Measurements from ENCODE around the gene MTURN. TPM values are rescaled to one million over a fixed set of nuclear protein-coding genes. Genes with fewer than 3 reads are reported as not detected.

MTURN gene
- total RNA-seq, 2 donors from 2014 or later: 19.8 to 34.5 TPM

GRCh38 chr7:30115709-30116297, 19.0 kb upstream of the MTURN start:
- DNase-seq: no peak
- TF ChIP-seq CTCF (IDR thresholded peaks at IDR 0.05) (no peak), POLR2A (IDR thresholded peaks at IDR 0.05) (no peak)
- no peak overlapping the region for H3K4me3 ChIP-seq
- no peaks in the 10 kb centered on the region for H3K27me3 ChIP-seq
- intact Hi-C loops (cut with DNase I): no loop called here
- ATAC-seq: no peak
- no peaks in the 10 kb centered on the region for H3K9me3 ChIP-seq
- 84 to 85% methylated on average over 34 of the region's 34 CpGs for WGBS, 2 donors
- no peak overlapping the region for H3K27ac ChIP-seq
- no peaks in the 10 kb centered on the region for H3K4me1 ChIP-seq
- no peaks in the 10 kb centered on the region for H3K36me3 ChIP-seq (replicated peaks in 1 of 2; ENCODE audit: insufficient read depth in 1 of 2, low read depth in 2 of 2)

- DNase-seq (no peak), ATAC-seq (no peak)
- H3K27me3 ChIP-seq: no peaks in the 10 kb centered on the region
- H3K9me3 ChIP-seq: no peaks in the 10 kb centered on the region
- TF ChIP-seq CTCF (IDR thresholded peaks at IDR 0.05): no peak
- no peak for TF ChIP-seq POLR2A (IDR thresholded peaks at IDR 0.05)
- H3K4me3 ChIP-seq: no peak overlapping the region
- no peak overlapping the region for H3K27ac ChIP-seq
- WGBS, 2 donors: 82 to 86% methylated on average over 6 of the region's 6 CpGs
- H3K36me3 ChIP-seq (replicated peaks in 1 of 2; ENCODE audit: insufficient read depth in 1 of 2, low read depth in 2 of 2): no peaks in the 10 kb centered on the region
- H3K4me1 ChIP-seq: no peaks in the 10 kb centered on the region
- intact Hi-C loops (cut with DNase I): no loop called here
Observed at GRCh38 chr7:30116771-30117170, 18.0 kb upstream of the MTURN start.

GRCh38 chr7:30117896-30118295, 16.9 kb upstream of the MTURN start:
- Histone ChIP-seq H3K9me3 (no peaks in the 10 kb centered on the region), H3K27ac (no peak overlapping the region), H3K36me3 (replicated peaks in 1 of 2; ENCODE audit: insufficient read depth in 1 of 2, low read depth in 2 of 2) (no peaks in the 10 kb centered on the region), H3K4me3 (no peak overlapping the region), H3K4me1 (no peaks in the 10 kb centered on the region), H3K27me3 (no peaks in the 10 kb centered on the region)
- intact Hi-C loops (cut with DNase I): no loop called here
- ATAC-seq (no peak), DNase-seq (no peak)
- no peak for TF ChIP-seq POLR2A (IDR thresholded peaks at IDR 0.05)
- no peak for TF ChIP-seq CTCF (IDR thresholded peaks at IDR 0.05)
- WGBS, 2 donors: 90 to 91% methylated on average over 4 of the region's 4 CpGs

GRCh38 chr7:30119890-30120577, 14.8 kb upstream of the MTURN start:
- DNase-seq (no peak), ATAC-seq (no peak)
- WGBS, 2 donors: 83 to 86% methylated on average over 4 of the region's 4 CpGs
- no peaks in the 10 kb centered on the region for H3K27me3 ChIP-seq
- no peak overlapping the region for H3K4me3 ChIP-seq
- H3K9me3 ChIP-seq: no peaks in the 10 kb centered on the region
- no peak for TF ChIP-seq POLR2A (IDR thresholded peaks at IDR 0.05)
- no peak for TF ChIP-seq CTCF (IDR thresholded peaks at IDR 0.05)
- H3K36me3 ChIP-seq (replicated peaks in 1 of 2; ENCODE audit: insufficient read depth in 1 of 2, low read depth in 2 of 2): no peaks in the 10 kb centered on the region
- no peaks in the 10 kb centered on the region for H3K4me1 ChIP-seq
- H3K27ac ChIP-seq: no peak overlapping the region
- intact Hi-C loops (cut with DNase I): no loop called here
